Measurements from ENCODE around the gene TAF15.

GRCh38 chr17:35808962-35809854, at the start of gene TAF15:
- TF ChIP-seq CTCF (IDR thresholded peaks at IDR 0.05) (peak; percentile 47 to 97 (median 72)), POLR2A (IDR thresholded peaks at IDR 0.05) (peak; percentile 90 to 97)
